ENCODE data around the gene PTH1R. TPM values are rescaled to one million over a fixed set of nuclear protein-coding genes. Genes with fewer than 3 reads are reported as not detected.

Gene PTH1R
- total RNA-seq, 6 donors from 2014 or later = 2.6 to 48.2 (median 16.2) TPM

GRCh38 chr3:46925585-46925934 is 48.0 kb downstream of the PTH1R start:
- H3K4me1 ChIP-seq = peaks cover 55 to 60% (median 59%) of the 10 kb centered on the region in 4 donors
- H3K36me3 ChIP-seq = peaks cover 22 to 61% (median 50%) of the 10 kb centered on the region in 4 donors
- peak overlapping the region; percentile 56 to 85 (median 76) for H3K27ac ChIP-seq
- DNase-seq (no peak), ATAC-seq (ENCODE audit: low FRiP score in 2 of 2) (no peak)
- H3K9me3 ChIP-seq = no peaks in the 10 kb centered on the region
- 59 to 80% methylated on average over 5 of the region's 5 CpGs for WGBS, 2 donors
- H3K4me3 ChIP-seq = no peak overlapping the region
- TF ChIP-seq CTCF (IDR thresholded peaks at IDR 0.05) (no peak), EP300 (IDR thresholded peaks at IDR 0.05) (no peak), POLR2A (IDR thresholded peaks at IDR 0.05) (no peak), POLR2AphosphoS5 (IDR thresholded peaks at IDR 0.05) (no peak)
- no peaks in the 10 kb centered on the region for H3K27me3 ChIP-seq

GRCh38 chr3:46926039-46926438 is 48.5 kb downstream of the PTH1R start:
- 51% methylated on average over 6 of the region's 6 CpGs for WGBS, 2 donors
- Histone ChIP-seq H3K4me1 (peaks cover 60 to 65% (median 64%) of the 10 kb centered on the region in 4 donors), H3K4me3 (no peak overlapping the region), H3K36me3 (peaks cover 18 to 56% (median 45%) of the 10 kb centered on the region in 4 donors), H3K9me3 (no peaks in the 10 kb centered on the region), H3K27me3 (no peaks in the 10 kb centered on the region), H3K27ac (peak overlapping the region; percentile 70 to 85 (median 76))
- peak; percentile 30 to 31 for ATAC-seq (ENCODE audit: low FRiP score in 2 of 2)
- peak in 1 of 2 donors; percentile 90 for DNase-seq
- TF ChIP-seq POLR2AphosphoS5 (IDR thresholded peaks at IDR 0.05) (peak; percentile 35 to 60), EP300 (IDR thresholded peaks at IDR 0.05) (peak in 1 of 4 donors; percentile 45), POLR2A (IDR thresholded peaks at IDR 0.05) (no peak), CTCF (IDR thresholded peaks at IDR 0.05) (no peak)

- WGBS, 2 donors = 76 to 77% methylated on average over 4 to 6 of the region's 6 CpGs
- Histone ChIP-seq H3K27me3 (no peaks in the 10 kb centered on the region), H3K4me3 (no peak overlapping the region), H3K4me1 (peaks cover 64 to 69% (median 68%) of the 10 kb centered on the region in 4 donors), H3K36me3 (peaks cover 14 to 52% (median 41%) of the 10 kb centered on the region in 4 donors), H3K9me3 (no peaks in the 10 kb centered on the region), H3K27ac (peak overlapping the region; percentile 70 to 85 (median 76))
- ATAC-seq (ENCODE audit: low FRiP score in 2 of 2) = no peak
- TF ChIP-seq POLR2AphosphoS5 (IDR thresholded peaks at IDR 0.05) (no peak), POLR2A (IDR thresholded peaks at IDR 0.05) (no peak), CTCF (IDR thresholded peaks at IDR 0.05) (no peak), EP300 (IDR thresholded peaks at IDR 0.05) (no peak)
- DNase-seq = no peak
Observed at GRCh38 chr3:46926447-46926846, 48.9 kb downstream of the PTH1R start.

- Histone ChIP-seq H3K27ac (peak overlapping the region; percentile 70 to 85 (median 76)), H3K9me3 (no peaks in the 10 kb centered on the region), H3K36me3 (peaks cover 7 to 46% (median 34%) of the 10 kb centered on the region in 4 donors), H3K4me3 (no peak overlapping the region), H3K4me1 (peaks cover 70 to 75% (median 74%) of the 10 kb centered on the region in 4 donors), H3K27me3 (no peaks in the 10 kb centered on the region)
- DNase-seq = no peak
- peak in 1 of 2 donors; percentile 42 for ATAC-seq (ENCODE audit: low FRiP score in 2 of 2)
- TF ChIP-seq POLR2A (IDR thresholded peaks at IDR 0.05) (no peak), POLR2AphosphoS5 (IDR thresholded peaks at IDR 0.05) (no peak), EP300 (IDR thresholded peaks at IDR 0.05) (no peak), CTCF (IDR thresholded peaks at IDR 0.05) (no peak)
- WGBS, 2 donors = 58 to 65% methylated on average over 12 to 15 of the region's 15 CpGs
Observed at GRCh38 chr3:46926871-46927717, 49.6 kb downstream of the PTH1R start.

All from upper lobe of left lung (tissue), 6 donors.